CD1c-positive myeloid dendritic cell (primary cell): ENCODE results near the gene EYS.
"Not testable (repeated sequence)": the region's sequence is repeated elsewhere in the genome, so short reads cannot be mapped to it uniquely, and the experiment has no call there.

Source experiments
- DNase-seq: peaks from one replicate; pipeline ENCODE4 v3.0.0-alpha.2; 2016; ENCODE audit errors: extremely low spot score

The EYS gene

DNA sequence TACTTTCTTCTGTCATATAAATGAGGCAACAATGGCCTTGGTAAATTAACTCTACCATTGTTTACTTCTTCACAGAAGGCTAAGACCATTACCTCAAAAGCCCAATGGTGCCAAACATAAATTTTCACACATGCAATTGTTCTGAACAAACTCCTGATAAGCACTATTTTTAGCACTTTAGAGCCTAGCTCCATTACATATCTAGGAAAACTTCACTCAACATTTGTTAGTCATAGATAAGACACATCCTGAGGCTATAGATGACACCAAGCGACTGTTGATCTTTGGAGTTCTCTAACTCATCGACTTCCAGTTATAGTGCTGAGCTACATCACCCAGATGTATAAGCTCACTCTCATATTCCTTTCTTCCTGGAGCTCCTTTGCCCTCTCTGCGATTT is 245.9 kb downstream of the EYS start:
- no peak for DNase-seq

DNA sequence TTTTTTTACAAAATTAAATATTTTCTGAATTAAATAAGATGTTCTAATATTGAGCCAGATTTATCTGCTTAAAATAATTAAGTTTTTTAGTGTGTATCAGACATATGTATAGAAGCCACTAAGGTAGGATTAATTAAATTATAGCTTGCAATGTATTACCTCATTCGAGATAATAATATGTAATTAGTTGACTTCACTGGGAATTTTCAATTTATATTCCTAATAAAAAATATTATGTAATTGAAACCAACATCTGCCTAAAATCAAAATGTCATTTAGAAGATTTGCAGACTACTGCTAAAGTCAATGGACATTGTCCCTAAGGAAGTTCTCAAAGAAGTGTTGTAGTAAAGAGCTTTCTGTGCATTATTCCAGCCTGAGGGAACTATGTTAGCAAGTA is 254.7 kb downstream of the EYS start:
- DNase-seq = no peak

DNA sequence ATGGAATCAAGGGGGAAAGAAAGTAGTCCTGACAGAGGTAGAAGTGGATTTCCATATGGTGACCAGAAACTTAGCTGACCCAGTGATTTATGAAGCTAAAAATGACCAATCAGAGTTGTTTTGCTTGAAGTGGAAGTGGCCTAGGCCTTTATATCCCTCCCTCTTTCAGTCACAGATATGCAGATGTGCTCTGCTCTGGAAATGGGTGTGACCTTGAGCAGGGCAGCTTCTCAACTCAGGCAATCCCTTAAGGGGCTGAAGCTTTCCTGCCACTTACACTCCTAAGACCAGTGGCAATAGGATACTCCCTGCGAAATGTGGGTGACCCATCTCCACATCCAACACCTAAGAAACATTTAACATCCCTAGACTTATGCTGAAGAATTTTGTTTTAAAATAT is 256.6 kb downstream of the EYS start:
- DNase-seq = no peak

DNA sequence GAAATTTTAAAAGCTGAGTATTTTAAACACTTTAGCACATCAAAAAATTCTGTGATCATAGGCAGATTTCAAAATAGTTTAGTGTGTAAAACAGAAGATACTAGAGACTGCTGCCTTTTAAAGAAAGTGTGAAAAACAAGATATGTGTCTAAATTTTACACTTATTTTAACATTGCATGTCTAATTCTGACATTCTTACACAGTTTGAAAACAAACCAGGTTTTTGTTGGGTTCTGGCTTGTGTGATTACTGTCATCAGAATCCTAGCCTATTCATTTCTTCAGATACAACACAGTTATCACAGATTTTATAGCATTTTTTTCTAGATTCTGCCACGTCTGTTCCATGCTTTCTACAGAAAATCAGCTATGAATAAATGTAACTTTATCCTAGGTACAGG is 257.1 kb downstream of the EYS start:
- DNase-seq = no peak

DNA sequence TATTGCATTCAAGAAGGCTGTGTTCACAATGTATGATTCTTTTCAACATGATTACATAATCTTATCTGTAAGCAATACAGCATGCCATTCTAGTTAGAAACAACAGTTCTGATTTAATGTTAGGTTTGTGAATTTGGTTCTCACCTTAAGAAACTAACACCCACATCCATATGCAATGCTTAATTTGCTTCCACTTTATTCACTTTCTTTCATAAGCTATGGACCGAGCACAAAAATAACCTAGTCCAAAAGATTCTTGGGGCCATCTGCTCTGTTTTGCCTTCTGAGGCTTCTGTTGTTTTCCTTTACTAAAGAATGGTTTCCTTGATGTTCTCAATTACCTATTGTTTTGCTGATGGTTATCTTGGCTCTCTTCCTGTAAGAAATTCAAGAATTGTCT is 258.2 kb downstream of the EYS start:
- DNase-seq = no peak

DNA sequence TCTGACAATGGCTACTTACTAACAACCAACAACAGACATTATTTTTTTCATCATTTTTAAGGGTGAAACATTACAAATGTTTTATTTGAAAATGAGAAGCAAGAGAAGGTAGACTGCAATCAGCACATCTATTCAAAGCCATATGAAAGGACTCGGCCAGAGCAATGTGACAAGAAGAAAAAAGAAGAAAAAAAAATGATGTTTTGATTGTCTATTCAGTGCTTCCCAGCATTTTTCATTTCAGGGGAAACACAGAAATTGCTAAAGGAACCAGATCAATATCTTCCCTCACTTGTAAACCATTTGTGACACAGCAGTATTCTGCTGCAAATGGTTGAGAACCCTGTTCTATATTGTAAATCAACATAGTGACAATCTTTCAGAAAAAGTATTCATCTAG is 270.7 kb downstream of the EYS start:
- DNase-seq = no peak

DNA sequence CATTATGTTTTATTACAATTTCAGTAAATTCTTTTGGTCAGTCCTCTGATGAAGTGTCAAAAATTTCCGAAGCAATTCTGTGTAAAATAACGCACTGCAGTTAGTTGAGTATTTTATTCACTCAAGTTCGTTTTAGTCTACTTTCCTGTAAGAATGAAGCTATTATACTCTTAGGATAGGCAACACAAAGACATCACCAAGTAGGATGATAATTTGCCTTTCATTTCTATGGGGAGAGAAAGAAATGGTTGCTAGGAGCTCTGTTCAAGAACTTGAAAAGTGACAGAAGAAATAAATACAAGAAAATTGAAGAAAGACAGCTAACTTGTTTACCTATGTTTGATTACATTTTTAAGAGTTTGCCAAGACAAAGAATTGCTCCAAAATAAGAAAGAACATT is 290.4 kb downstream of the EYS start:
- DNase-seq = no peak

DNA sequence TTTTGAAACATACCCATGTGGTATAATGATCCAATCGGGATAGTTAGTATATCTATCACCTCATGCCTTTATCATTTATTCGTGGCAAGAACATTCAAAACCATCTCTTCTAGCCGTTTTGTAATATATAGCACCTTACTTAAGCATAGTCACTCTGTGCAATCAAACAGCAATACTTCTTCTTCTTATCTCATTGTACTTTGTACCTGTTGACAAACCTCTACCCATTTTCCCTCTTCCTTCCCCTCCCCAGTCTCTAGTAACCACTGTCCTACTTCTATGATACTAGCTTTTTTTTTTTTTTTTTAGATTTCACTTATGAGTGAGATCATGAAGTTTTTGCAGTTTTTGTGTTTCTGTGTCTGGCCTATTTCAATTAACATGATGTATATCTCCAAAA is 296.7 kb downstream of the EYS start:
- no peak for DNase-seq

DNA sequence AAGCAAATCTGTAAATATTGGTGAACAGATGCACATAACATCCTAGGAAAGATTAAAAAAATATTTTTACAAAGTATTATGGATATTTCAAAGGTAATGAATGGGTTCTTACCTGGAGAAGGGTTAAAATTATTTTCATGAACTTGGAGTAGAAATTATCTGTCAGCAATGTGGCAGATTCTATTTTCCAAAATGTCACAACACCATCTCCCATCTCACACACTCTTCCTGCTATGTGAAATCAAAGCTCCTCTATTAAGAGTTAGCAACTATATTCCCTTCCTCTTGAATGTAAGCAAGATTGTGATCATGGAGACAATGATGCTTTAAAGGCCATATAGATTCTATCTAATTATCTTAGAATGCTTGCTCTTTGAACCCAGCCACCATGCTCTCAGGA is 304.5 kb downstream of the EYS start:
- no peak for DNase-seq

DNA sequence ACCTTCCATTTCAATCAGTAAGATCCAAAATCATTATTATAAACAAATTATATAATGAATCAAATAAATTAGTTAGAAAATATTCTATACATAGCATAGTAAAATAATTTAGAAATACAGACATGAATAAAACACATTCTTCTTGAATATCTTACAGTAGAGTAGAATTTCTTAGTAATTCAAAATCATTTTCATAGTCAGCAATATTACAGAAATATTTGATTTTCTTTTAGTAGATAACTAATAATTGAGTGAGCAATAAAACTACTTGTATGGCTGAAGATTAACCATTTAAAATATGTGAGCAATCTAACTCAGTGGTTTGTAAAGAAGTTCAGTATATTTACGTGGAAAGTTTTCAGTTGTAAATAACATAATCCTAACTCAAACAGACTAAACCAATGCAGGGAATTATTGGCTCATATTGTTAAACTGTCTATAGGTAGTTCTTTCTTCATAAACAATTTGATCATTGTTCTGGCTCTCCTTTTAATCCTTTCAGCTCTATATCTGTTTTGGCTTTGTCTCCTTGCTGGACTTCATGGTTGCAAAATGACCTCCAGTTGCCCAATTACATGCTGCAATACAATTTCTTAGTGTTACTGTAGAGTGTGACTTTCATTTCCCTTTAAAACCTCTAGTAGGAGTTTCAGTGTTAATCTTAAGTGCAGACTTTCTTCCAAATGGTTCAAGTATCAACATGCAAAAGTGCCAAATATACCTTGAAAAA is 307.5 kb downstream of the EYS start:
- DNase-seq = no peak

DNA sequence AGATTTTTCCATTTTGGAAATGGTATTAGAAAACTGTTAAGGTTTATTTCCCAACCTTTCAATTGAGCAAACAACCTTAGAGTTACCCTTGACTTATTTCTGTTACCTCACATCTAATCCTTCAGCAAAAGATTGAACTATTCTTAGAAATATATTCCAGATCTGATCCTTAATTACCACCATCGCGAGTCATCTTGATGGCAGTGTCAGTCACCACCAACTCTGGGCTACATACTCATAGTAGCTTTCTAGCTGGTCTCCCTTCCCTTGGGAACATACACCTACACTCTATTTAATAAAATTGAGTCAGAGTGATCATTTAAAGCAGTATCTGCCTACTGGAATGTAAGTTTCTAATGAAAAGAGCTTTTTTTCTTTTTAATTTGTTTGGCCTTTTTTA is 308.2 kb downstream of the EYS start:
- DNase-seq = no peak

DNA sequence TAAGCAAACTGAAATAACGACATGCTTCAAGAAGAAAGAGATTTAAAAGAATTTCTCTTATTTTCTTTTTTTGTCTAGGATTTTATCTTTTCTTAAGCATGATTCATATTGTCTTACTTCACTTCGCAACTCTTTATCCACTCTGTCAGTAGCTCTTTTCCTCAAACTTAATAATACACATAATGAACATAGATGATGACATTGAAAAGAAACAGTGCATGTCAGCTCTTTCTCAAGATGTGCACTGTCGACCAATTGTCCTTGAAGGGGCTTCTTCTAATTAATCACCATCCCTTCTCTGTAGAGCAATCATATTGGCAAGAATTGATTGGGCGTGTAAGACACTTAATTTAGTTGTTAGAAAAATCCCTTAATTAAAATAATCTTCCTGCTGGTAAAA is 356.5 kb downstream of the EYS start:
- DNase-seq = no peak

DNA sequence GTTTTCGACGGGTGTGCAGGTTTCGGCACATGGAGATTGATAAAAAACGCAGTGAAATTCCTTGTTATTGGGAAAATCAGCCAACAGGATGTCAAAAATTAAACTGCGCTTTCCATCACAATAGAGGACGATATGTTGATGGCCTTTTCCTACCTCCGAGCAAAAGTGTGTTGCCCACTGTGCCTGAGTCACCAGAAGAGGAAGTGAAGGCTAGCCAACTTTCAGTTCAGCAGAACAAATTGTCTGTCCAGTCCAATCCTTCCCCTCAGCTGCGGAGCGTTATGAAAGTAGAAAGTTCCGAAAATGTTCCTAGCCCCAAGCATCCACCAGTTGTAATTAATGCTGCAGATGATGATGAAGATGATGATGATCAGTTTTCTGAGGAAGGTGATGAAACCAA is 404.4 kb downstream of the EYS start:
- DNase-seq = not testable (repeated sequence)

DNA sequence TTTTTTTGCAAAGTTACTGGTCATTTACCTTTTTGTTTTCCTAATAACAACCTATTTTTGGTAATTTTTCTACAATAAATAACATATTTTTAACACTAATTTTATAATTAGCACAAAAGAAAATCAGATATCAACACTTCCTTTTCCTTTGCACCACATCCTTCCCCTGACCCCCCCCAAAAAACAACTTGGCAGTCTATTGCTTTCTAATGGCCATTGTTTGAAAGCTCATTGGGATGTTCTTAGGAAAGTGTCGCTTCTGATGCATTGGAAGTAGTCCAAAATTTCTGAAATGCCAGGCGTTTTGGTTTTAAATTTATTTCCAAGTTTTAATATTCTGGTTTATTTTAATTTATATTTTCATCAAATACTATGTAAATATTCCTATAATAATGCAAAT is 407.8 kb downstream of the EYS start:
- no peak for DNase-seq

DNA sequence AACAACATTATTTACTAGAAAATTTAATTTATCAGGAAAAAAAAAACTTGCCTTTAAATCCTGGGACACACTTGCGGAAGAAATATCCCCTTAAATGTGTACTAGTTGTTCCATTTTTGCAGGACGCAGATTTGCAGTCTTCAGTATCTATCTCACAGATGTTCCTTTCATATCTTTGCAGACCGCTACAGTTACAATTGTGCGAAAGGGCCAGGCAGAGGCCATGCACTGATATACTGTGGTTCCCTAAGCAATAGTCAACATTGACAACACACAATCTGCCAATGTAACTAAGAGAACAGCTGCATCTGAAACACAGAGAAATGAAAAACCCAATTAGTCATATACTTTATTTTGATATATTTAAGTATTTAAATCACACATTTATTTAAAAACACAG is 411.2 kb downstream of the EYS start:
- DNase-seq = no peak

DNA sequence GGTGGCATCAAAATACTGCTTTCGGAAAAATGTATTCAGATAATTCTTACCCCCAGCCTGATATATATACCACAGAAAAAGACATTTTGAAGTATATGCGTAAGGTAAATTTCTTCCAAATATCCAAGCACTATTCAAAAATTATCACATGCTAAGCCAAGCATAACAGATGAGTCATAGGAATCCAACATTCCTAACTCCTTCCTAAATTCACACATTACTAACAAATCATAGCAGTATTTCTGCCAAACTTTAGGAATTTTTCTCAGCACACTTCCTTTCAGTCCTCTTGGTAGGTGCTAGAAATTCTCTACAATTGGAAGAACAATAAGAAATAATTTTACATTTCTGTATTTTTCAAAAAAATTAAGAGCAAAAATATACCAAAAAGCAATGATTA is 417.5 kb downstream of the EYS start:
- no peak for DNase-seq

DNA sequence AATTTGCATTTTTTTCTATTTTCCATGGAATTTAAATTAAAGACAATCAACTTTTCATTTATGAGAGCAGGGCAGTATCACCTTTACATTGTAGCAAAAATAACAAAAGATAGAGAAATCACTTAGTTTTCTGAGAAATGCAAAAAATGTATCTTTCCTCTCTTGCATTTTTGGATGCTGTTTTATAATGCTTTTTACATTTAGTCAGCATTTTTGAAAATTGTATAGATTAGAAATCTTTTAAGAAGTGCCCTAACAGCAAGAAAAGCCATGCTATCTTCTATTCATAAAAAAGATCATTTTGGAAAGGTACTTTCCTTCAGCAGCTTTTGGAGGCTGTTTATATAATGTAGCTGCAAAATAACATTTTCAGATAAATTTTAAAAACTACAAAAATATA is 421.8 kb downstream of the EYS start:
- no peak for DNase-seq

DNA sequence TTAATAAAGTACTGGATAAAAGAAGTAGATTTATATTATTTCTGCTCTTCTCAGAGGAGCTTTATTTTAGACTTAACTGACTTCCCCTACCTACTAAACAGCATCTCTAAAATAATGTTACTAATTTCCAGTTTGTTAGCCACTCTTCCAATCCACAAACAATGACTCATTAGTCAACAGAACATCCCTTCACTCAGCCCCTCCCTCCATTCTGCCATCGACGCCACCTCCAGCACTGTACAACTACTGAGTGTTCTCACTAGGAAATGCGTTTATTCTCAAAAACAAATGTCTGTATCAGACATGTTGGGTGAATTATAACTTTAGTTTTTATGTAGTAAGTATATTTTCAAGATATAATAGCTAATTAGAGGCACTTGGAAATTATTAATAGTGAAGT is 427.0 kb downstream of the EYS start:
- no peak for DNase-seq

DNA sequence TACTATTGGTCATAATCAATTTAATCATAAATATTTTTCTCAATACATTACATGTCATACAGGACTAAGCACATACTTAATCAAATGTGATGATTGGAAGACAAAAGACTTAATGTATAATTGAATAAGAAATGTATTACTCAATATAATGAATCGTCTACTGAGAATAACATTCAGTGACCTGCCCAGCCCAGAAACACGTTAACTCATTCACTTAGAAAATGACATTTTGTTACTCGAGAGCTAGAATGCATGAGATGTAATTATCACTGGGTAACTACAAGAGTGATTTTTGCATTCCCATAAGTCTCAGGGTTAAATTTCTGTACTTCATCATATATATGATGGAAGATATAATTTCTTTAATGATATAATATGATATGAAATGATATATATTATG is 444.8 kb downstream of the EYS start:
- no peak for DNase-seq

DNA sequence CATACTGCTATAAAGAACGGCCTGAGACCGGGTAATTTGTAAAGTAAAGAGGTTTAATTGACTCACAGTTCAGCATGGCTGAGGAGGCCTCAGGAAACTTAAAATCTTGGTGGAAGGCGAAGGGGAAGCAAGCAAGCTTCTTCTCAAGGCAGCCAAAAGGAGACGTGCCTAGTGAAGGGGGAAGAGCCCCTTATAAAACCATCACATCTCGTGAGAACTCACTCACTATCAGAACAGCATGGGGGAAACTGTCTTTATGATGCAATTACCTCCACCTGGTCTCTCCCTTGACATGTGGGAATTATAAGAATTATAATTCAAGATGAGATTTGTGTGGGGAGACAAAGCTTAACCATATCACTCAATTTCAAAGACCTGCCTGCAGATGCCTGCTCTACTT is 447.0 kb downstream of the EYS start:
- no peak for DNase-seq

DNA sequence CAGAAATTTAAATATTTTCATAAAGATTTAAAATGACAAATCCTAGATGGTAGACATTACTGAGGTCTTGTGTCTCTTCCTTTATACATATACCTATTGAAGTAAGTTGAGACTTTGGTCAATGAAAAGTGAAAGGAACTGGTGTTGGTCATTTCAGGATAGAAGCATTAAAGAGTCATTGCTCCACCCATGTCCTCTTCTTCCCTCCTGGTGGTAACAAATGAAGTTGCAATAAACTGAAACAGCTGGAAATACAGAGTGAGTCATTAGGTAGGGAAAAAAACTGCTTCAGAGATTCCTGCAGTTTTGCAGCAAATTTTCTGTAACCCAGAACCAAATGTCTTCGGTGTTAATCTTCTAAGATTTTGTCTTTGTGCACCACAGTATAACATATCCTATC is 448.0 kb downstream of the EYS start:
- DNase-seq = no peak

DNA sequence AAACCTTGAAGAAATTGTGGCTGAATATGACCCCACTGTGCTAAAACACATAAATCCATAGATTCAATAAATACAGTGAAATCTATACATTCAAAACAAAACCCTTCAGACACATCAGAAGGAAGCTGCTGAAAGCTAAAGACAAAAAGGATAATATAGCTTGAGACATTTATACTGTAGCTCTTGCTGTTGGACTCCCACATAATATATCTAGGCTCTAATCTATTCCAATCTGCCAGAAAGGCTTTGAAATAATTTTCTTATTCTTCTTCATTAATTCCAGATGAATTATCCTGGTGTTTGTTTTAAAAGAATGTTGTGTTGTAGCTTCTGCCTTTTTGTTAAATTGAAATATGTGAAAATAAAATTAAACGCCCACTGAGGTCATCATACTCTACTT is 454.0 kb downstream of the EYS start:
- DNase-seq = no peak

DNA sequence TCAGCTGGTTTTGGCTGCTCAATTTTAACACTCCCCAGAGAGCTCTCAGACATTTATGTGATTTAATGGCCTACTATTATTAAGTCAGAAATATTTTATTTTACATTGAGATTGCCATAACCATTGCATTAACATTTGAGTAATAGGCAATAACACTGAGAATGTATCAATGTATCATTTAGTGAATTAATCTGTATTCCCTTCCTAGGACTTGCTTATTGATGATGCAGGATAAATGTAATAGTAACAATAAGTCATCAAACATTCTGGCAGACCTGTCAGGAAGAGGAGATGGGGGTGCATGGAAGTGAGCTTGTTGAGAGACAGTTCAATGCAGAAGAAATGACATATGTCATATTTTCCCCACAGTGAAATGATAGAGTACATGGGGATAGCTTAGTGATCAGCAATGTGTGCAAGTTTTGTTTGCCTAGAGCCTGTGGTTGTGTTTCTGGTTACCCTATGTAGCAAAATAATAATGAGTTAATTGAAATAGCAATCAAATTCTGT is 458.9 kb downstream of the EYS start:
- DNase-seq = no peak

DNA sequence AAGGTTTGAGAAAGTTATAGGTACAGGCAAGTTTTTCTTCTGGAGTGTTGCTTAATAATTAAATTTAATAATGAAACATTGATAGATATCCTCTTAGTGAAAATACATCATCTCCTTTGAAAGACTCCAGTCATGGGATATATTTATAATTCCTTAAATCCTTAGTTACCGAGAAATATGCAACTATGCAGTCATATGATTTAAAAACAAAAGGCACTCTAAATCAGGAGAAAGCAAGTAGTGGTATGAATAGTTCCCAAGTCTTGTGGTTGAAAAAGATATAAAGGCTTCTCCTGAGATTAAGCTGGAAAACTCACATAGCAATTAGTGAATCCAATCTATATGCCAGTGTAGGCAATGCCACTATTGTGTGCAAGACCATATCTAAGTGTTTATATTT is 475.4 kb downstream of the EYS start:
- DNase-seq = no peak
